Loucy (cell line): ENCODE measurements around the gene UCHL5.
A peak's percentile ranks its signal among the peaks of the same experiment; 100 is the strongest.

Source experiments
- EZH2phosphoT487 ChIP-seq: fragments of 200-600 bp; IDR thresholded peaks from 2 replicates; pipeline ENCODE4 v1.6.1; 2018; ENCODE audit warnings: antibody characterized with exemption, mild to moderate bottlenecking, moderate library complexity, borderline replicate concordance
- TF ChIP-seq, protein P1 (sequence below): fragments of 200-600 bp; sonication (generic); conservative IDR thresholded peaks from 2 replicates; pipeline ENCODE4 v1.5.1; 2014; ENCODE audit warnings: mild to moderate bottlenecking, antibody characterized with exemption, low read length

DNA sequence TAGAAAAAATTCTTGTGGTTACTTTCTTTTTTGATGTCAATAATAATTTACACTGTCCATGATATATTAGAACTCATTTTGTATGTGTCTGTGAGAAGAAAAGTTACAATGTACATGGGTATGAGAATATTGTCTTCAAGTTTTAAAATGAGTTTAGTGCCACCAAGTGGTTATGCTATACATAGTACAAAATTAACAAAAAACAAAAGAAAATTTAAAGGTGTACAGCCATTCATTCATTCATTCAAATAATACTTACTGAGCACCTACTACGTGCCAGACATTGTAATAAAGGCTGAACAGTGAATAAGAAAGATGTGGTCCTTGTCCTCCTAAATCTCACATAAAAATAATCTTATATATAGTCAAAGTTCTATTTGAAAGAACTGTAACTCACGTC, 27.7 kb downstream of the UCHL5 start:
- TF ChIP-seq, protein P1, sequence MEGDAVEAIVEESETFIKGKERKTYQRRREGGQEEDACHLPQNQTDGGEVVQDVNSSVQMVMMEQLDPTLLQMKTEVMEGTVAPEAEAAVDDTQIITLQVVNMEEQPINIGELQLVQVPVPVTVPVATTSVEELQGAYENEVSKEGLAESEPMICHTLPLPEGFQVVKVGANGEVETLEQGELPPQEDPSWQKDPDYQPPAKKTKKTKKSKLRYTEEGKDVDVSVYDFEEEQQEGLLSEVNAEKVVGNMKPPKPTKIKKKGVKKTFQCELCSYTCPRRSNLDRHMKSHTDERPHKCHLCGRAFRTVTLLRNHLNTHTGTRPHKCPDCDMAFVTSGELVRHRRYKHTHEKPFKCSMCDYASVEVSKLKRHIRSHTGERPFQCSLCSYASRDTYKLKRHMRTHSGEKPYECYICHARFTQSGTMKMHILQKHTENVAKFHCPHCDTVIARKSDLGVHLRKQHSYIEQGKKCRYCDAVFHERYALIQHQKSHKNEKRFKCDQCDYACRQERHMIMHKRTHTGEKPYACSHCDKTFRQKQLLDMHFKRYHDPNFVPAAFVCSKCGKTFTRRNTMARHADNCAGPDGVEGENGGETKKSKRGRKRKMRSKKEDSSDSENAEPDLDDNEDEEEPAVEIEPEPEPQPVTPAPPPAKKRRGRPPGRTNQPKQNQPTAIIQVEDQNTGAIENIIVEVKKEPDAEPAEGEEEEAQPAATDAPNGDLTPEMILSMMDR: peak; percentile 61
- TF ChIP-seq EZH2phosphoT487: no peak
